Stimulated activated CD8-positive, alpha-beta memory T cell treated with anti-CD3 and anti-CD28 coated beads, Interleukin-7, amount 100 ng/mL, for 1 hour (primary cell): ENCODE measurements around the gene APOM.

Experiments
- DNase-seq, 2 donors: peaks; one replicate each; pipeline ENCODE4 v3.0.0-alpha.2; 2020; ENCODE audit warnings: low read depth in 2 of 2

The APOM gene

DNA sequence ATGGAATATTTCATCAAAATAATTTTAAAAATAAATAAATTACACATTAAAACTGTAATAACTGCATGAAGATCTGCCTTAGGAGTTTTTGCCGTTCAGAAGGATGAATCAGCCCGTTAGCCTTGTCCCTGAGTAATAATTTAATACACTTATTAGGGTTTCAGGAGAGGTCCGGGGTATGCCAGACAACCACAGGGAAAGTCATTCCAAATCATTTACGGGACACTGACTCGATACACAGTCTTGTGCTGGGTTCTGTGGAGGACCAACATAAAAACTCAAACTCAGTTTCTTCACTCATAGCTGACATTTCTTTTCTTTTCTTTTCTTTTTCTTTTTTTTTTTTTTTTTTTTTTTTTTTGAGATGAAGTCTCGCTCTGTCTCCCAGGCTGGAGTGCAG, 50.2 kb downstream of the APOM start:
- DNase-seq = no peak

- no peak for DNase-seq
Observed at GRCh38 chr6:31706599-31706998, 50.9 kb downstream of the APOM start, which contains the start of gene LY6G6F. Gene LY6G6F, plus strand, starts transcription at chr6:31706866. Its CDS starts 41 bp downstream, at chr6:31706907.

GRCh38 chr6:31707701-31708100, 52.0 kb downstream of the APOM start:
- no peak for DNase-seq
